Activated naive CD4-positive, alpha-beta T cell treated with anti-CD3 and anti-CD28 coated beads, Interleukin-2, amount 10 ng/mL, durations not matched to agents 7 days and 5 days (primary cell): Measurements from ENCODE around the gene TNFSF10.

ENCODE experiments used
- CTCF ChIA-PET: fragments of 350-600 bp; sonication (Branson Sonifier 250); formaldehyde crosslinking; loops from one replicate; lab custom pipeline; 2021; ENCODE audit warnings: antibody characterized with exemption; lab: Charles Lee
- DNase-seq: peaks from one replicate; pipeline ENCODE4 v3.0.0-alpha.2; 2020
- H3K27ac Mint-ChIP-seq: one replicate; pipeline ENCODE4 v1.8.0; 2021; ENCODE audit warnings: mild to moderate bottlenecking, moderate library complexity, mixed read lengths
- H3K27me3 Mint-ChIP-seq: one replicate; pipeline ENCODE4 v1.8.0; 2021; ENCODE audit warnings: mild to moderate bottlenecking, mixed read lengths
- H3K36me3 Mint-ChIP-seq: one replicate; pipeline ENCODE4 v1.8.0; 2021; ENCODE audit warnings: mixed read lengths
- H3K4me1 Mint-ChIP-seq: one replicate; pipeline ENCODE4 v1.8.0; 2021; ENCODE audit warnings: mixed read lengths
- H3K4me3 Mint-ChIP-seq: one replicate; pipeline ENCODE4 v1.8.0; 2021; ENCODE audit warnings: mild to moderate bottlenecking, moderate library complexity, mixed read lengths
- H3K9me3 Mint-ChIP-seq: one replicate; pipeline ENCODE4 v1.8.0; 2021; ENCODE audit warnings: mixed read lengths

The TNFSF10 gene

DNA sequence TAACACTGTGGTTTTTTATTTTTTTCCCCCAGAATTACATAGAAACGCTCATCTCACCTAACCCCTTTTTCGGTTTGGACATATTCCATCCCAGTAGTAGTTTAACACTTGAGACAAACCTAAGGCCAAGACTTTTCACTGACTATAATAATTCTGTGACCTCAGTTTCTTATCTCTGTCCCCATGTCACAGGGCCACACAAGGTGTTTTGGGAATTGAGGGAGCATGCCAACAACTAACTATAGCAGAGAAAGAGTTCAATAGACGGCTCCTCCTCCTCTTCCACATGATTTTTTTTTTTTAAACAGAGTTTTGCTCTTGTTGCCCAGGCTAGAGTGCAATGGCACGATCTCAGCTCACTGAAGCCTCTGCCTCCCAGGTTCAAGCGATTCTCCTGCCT lies 47.5 kb downstream of the TNFSF10 start:
- no peak overlapping the region for H3K27ac Mint-ChIP-seq
- CTCF ChIA-PET = interaction anchor here (0.7 to 4.0 kb wide), 2 partner anchors 15 to 145 kb away, joined by 3 to 36 read pairs; no protein-coding TSS in a partner anchor
- no peaks in the 10 kb centered on the region for H3K36me3 Mint-ChIP-seq
- peaks cover 8% of the 10 kb centered on the region for H3K27me3 Mint-ChIP-seq
- no peak for DNase-seq
- peaks cover 11% of the 10 kb centered on the region for H3K4me1 Mint-ChIP-seq
- no peak overlapping the region for H3K4me3 Mint-ChIP-seq
- H3K9me3 Mint-ChIP-seq = no peaks in the 10 kb centered on the region

GRCh38 chr3:172471903-172472302 lies 51.3 kb downstream of the TNFSF10 start:
- Mint-ChIP-seq H3K27ac (no peak overlapping the region), H3K36me3 (no peaks in the 10 kb centered on the region), H3K4me3 (no peak overlapping the region), H3K4me1 (peaks cover 3% of the 10 kb centered on the region), H3K9me3 (no peaks in the 10 kb centered on the region), H3K27me3 (peaks cover 31% of the 10 kb centered on the region)
- CTCF ChIA-PET = interaction anchor here (0.9 kb wide), 1 partner anchor 10 kb away, joined by 5 read pairs; no protein-coding TSS in a partner anchor
- no peak for DNase-seq

GRCh38 chr3:172470588-172470987 lies 52.6 kb downstream of the TNFSF10 start:
- CTCF ChIA-PET = no interaction called here
- Mint-ChIP-seq H3K4me3 (no peak overlapping the region), H3K9me3 (no peaks in the 10 kb centered on the region), H3K4me1 (no peaks in the 10 kb centered on the region), H3K36me3 (no peaks in the 10 kb centered on the region), H3K27ac (no peak overlapping the region), H3K27me3 (peaks cover 35% of the 10 kb centered on the region)
- DNase-seq = no peak

GRCh38 chr3:172467170-172467824 lies 55.9 kb downstream of the TNFSF10 start:
- H3K4me3 Mint-ChIP-seq = no peak overlapping the region
- no peaks in the 10 kb centered on the region for H3K9me3 Mint-ChIP-seq
- no peaks in the 10 kb centered on the region for H3K36me3 Mint-ChIP-seq
- H3K4me1 Mint-ChIP-seq = no peaks in the 10 kb centered on the region
- no peak overlapping the region for H3K27ac Mint-ChIP-seq
- no peak for DNase-seq
- CTCF ChIA-PET = interaction anchor here (0.6 to 1.6 kb wide), 3 partner anchors 129 to 216 kb away, joined by 3 to 7 read pairs (median 5); no protein-coding TSS in a partner anchor
- peaks cover 36% of the 10 kb centered on the region for H3K27me3 Mint-ChIP-seq

- Mint-ChIP-seq H3K27ac (no peak overlapping the region), H3K9me3 (no peaks in the 10 kb centered on the region), H3K4me3 (no peak overlapping the region), H3K36me3 (no peaks in the 10 kb centered on the region), H3K27me3 (peaks cover 34% of the 10 kb centered on the region), H3K4me1 (no peaks in the 10 kb centered on the region)
- no peak for DNase-seq
- CTCF ChIA-PET = interaction anchor here (1.6 kb wide), 2 partner anchors 129 to 200 kb away, joined by 5 to 7 read pairs; no protein-coding TSS in a partner anchor
Measured at GRCh38 chr3:172466553-172467130, 56.6 kb downstream of the TNFSF10 start.

GRCh38 chr3:172465281-172465680 lies 57.9 kb downstream of the TNFSF10 start:
- CTCF ChIA-PET = interaction anchor here (1.1 to 1.2 kb wide), 2 partner anchors 201 to 208 kb away, joined by 3 read pairs; no protein-coding TSS in a partner anchor
- Mint-ChIP-seq H3K9me3 (no peaks in the 10 kb centered on the region), H3K4me1 (no peaks in the 10 kb centered on the region), H3K27me3 (peaks cover 27% of the 10 kb centered on the region), H3K36me3 (no peaks in the 10 kb centered on the region), H3K4me3 (no peak overlapping the region), H3K27ac (no peak overlapping the region)
- DNase-seq = no peak

DNA sequence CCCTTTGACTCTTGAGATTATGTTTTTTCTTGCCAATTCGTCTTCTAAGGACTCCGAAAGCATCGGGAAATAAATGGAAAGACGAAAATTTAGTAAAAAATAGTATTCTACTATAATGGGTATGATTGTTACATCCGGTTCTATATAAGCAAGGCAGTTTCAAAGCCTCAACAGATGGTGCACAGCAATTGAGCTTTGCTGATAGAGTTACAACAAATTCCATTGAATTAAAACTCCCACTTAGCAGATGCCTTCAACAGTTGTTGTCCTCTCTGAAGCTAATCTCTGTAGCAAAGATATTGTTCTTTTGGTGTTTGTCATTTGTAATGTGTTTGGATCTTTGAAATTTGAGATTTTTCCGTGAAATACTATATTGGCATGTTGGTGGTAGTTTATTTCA lies 58.9 kb downstream of the TNFSF10 start:
- Mint-ChIP-seq H3K4me3 (no peak overlapping the region), H3K27ac (no peak overlapping the region), H3K36me3 (no peaks in the 10 kb centered on the region), H3K9me3 (no peaks in the 10 kb centered on the region), H3K27me3 (peaks cover 23% of the 10 kb centered on the region), H3K4me1 (no peaks in the 10 kb centered on the region)
- no peak for DNase-seq
- CTCF ChIA-PET = interaction anchor here (1.1 to 1.2 kb wide), 2 partner anchors 202 to 209 kb away, joined by 3 read pairs; no protein-coding TSS in a partner anchor

DNA sequence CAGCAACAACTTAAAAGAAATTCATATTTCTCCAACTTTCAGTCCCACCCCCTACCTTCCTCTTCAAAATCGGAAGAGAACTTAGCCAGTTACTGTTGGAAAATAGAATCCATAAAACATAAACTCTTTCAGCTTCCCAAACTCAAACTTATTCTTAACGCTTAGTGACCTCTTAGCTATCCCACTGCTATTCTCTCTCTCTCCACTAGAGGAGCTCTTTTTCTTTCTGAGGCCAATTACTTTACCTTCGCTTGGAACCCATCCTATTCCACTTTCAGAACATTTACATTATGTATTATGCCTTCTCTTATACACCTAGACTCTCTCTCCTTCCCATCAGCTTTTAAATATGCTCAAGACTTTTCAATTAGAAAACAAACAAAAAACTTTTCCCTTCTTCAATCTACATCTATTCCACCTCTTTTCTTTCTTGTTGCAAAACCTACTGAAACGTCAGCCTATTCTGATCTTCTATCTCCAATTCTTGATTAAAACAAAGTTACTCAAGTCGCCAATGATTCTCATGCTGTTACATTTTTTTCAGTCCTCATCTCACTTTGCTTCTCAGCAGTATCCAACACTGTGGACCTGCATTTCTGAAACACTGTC lies 61.6 kb downstream of the TNFSF10 start:
- Mint-ChIP-seq H3K27ac (no peak overlapping the region), H3K36me3 (no peaks in the 10 kb centered on the region), H3K9me3 (no peaks in the 10 kb centered on the region), H3K4me1 (no peaks in the 10 kb centered on the region), H3K27me3 (peaks cover 5% of the 10 kb centered on the region), H3K4me3 (no peak overlapping the region)
- DNase-seq = no peak
- CTCF ChIA-PET = interaction anchor here (0.6 to 6.1 kb wide), 23 partner anchors 10 to 504 kb away, joined by 3 to 36 read pairs (median 3); no protein-coding TSS in a partner anchor

- H3K4me3 Mint-ChIP-seq = no peak overlapping the region
- H3K27me3 Mint-ChIP-seq = peaks cover 13% of the 10 kb centered on the region
- CTCF ChIA-PET = no interaction called here
- DNase-seq = no peak
- H3K36me3 Mint-ChIP-seq = no peaks in the 10 kb centered on the region
- no peaks in the 10 kb centered on the region for H3K4me1 Mint-ChIP-seq
- H3K9me3 Mint-ChIP-seq = no peaks in the 10 kb centered on the region
- H3K27ac Mint-ChIP-seq = no peak overlapping the region
Measured at GRCh38 chr3:172456404-172456803, 66.8 kb downstream of the TNFSF10 start.
